ENCODE data around the gene CCDC146.

- TF ChIP-seq CTCF (IDR thresholded peaks at IDR 0.05 in 8 of 11, conservative IDR thresholded peaks at IDR 0.05 in 3 of 11), result no peak
- no peak for TF ChIP-seq POLR2A (IDR thresholded peaks at IDR 0.05)
These were observed 147.7 kb downstream of the CCDC146 start for GRCh38 chr7:77270094-77270480.

Measured in spleen (tissue), 7 donors.